Prostate gland (tissue), 2 donors: ENCODE results near the gene LIG1. TPM values are rescaled to one million over a fixed set of nuclear protein-coding genes. Genes with fewer than 3 reads are reported as not detected.

Experiments used
- DNase-seq: peaks from one replicate; pipeline ENCODE4 v3.0.0-alpha.2; 2019; ENCODE audit warnings: low spot score
- H3K27ac ChIP-seq, 2 donors: fragments of 200-600 bp; sonication (generic); 2 replicates each; pipeline ENCODE4 v1.5.1; 2017 to 2019
- H3K27me3 ChIP-seq: fragments of 200-600 bp; sonication (generic); replicated peaks from 2 replicates; pipeline ENCODE4 v1.5.1; 2019; ENCODE audit not compliant: insufficient read depth
- H3K36me3 ChIP-seq, 2 donors: fragments of 200-600 bp; sonication (generic); 1 replicate in 1 of 2; 2 replicates in 1 of 2; pipeline versions ENCODE4 v1.5.1 to v1.8.1; 2017 to 2019
- H3K4me1 ChIP-seq: fragments of 200-600 bp; sonication (generic); replicated peaks from 2 replicates; pipeline ENCODE4 v1.5.1; 2019
- H3K4me3 ChIP-seq, 2 donors: fragments of 200-600 bp; sonication (generic); 2 replicates each; pipeline ENCODE4 v1.5.1; 2017 to 2019
- H3K9me3 ChIP-seq: fragments of 200-600 bp; sonication (generic); 2 replicates; pipeline ENCODE4 v1.5.1; 2017
- CTCF ChIP-seq, 4 experiments: fragments of 200-600 bp in 2 of 4; fragments of 450-650 bp in 2 of 4; sonication (generic) in 2 of 4; IDR thresholded peaks; 1 replicate in 3 of 4; 2 replicates in 1 of 4; pipeline ENCODE4 v1.5.1; 2016 to 2019; ENCODE audit warnings: antibody characterized with exemption in 4 of 4, mild to moderate bottlenecking in 2 of 4, moderate library complexity in 2 of 4
- POLR2A ChIP-seq: fragments of 450-650 bp; IDR thresholded peaks from one replicate; pipeline ENCODE4 v1.6.1; 2016; ENCODE audit warnings: antibody characterized with exemption, mild to moderate bottlenecking
- POLR2AphosphoS5 ChIP-seq: sonication (generic); formaldehyde crosslinking; IDR thresholded peaks from one replicate; pipeline ENCODE4 v1.6.1; 2017; ENCODE audit warnings: antibody characterized with exemption
- WGBS: methylation state at CpG from one replicate; pipeline ENCODE4 v1.1.5; 2018; 5-methylcytosine and 5-hydroxymethylcytosine counted together
- intact Hi-C: fragments of 100-400 bp; cut with DNase I; formaldehyde crosslinking; loops from one replicate; pipeline ENCODE4 v1.14.2; 2022
- total RNA-seq, 2 donors: library from RNA; depleted of rRNA; stranded (reverse); fragments of >200 nt; gene quantifications; one replicate each; pipeline ENCODE4 v1.1.0, GENCODE V29; 2016

Gene LIG1
- total RNA-seq, 2 donors from 2014 or later = 30.6 to 58.7 TPM

GRCh38 chr19:48174445-48175030 is 4.4 kb upstream of the LIG1 start:
- H3K4me1 ChIP-seq = peaks cover 3% of the 10 kb centered on the region
- H3K4me3 ChIP-seq = no peak overlapping the region
- intact Hi-C loops = no loop called here
- no peak for DNase-seq
- H3K27me3 ChIP-seq = no peaks in the 10 kb centered on the region
- TF ChIP-seq CTCF (IDR thresholded peaks at IDR 0.05) = no peak
- no peak for TF ChIP-seq POLR2A
- no peak for TF ChIP-seq POLR2AphosphoS5
- H3K9me3 ChIP-seq = no peaks in the 10 kb centered on the region
- H3K36me3 ChIP-seq = no peaks in the 10 kb centered on the region
- WGBS = 82% methylated on average over 6 of the region's 6 CpGs
- no peak overlapping the region for H3K27ac ChIP-seq

- Histone ChIP-seq H3K27me3 (no peaks in the 10 kb centered on the region), H3K36me3 (no peaks in the 10 kb centered on the region), H3K9me3 (no peaks in the 10 kb centered on the region), H3K4me1 (peaks cover 3% of the 10 kb centered on the region), H3K27ac (no peak overlapping the region), H3K4me3 (no peak overlapping the region)
- intact Hi-C loops = no loop called here
- no peak for DNase-seq
- 85% methylated on average over 36 of the region's 37 CpGs for WGBS
- no peak for TF ChIP-seq CTCF (IDR thresholded peaks at IDR 0.05)
- no peak for TF ChIP-seq POLR2AphosphoS5
- no peak for TF ChIP-seq POLR2A
These were observed 1.6 kb upstream of the LIG1 start for GRCh38 chr19:48171710-48172109.

GRCh38 chr19:48170817-48171347 is 738 bp upstream of the LIG1 start:
- H3K4me1 ChIP-seq = peaks cover 3% of the 10 kb centered on the region
- H3K27me3 ChIP-seq = no peaks in the 10 kb centered on the region
- H3K9me3 ChIP-seq = no peaks in the 10 kb centered on the region
- H3K27ac ChIP-seq = peak overlapping the region; percentile 93 to 94
- intact Hi-C loops = no loop called here
- WGBS = 2% methylated on average over 21 of the region's 21 CpGs
- H3K36me3 ChIP-seq = no peaks in the 10 kb centered on the region
- peak overlapping the region; percentile 76 to 83 for H3K4me3 ChIP-seq
- no peak for DNase-seq
- no peak for TF ChIP-seq POLR2A
- TF ChIP-seq POLR2AphosphoS5 = no peak
- no peak for TF ChIP-seq CTCF (IDR thresholded peaks at IDR 0.05)

- H3K4me1 ChIP-seq = peaks cover 3% of the 10 kb centered on the region
- TF ChIP-seq POLR2AphosphoS5 (no peak), POLR2A (peak; percentile 21), CTCF (IDR thresholded peaks at IDR 0.05) (no peak)
These were observed 586 bp downstream of the LIG1 start for GRCh38 chr19:48169578-48169938.

GRCh38 chr19:48168689-48169088 is 1.5 kb downstream of the LIG1 start:
- no peak overlapping the region for H3K4me3 ChIP-seq
- no peaks in the 10 kb centered on the region for H3K36me3 ChIP-seq
- no peak for DNase-seq
- H3K9me3 ChIP-seq = no peaks in the 10 kb centered on the region
- TF ChIP-seq POLR2A = no peak
- no peak for TF ChIP-seq CTCF (IDR thresholded peaks at IDR 0.05)
- no peak for TF ChIP-seq POLR2AphosphoS5
- H3K27ac ChIP-seq = no peak overlapping the region
- intact Hi-C loops = no loop called here
- WGBS = 80% methylated on average over 5 of the region's 5 CpGs
- no peaks in the 10 kb centered on the region for H3K27me3 ChIP-seq
- peaks cover 3% of the 10 kb centered on the region for H3K4me1 ChIP-seq

More at GRCh38 chr19:48169578-48169938, 586 bp downstream of the LIG1 start:
- Histone ChIP-seq H3K9me3 (no peaks in the 10 kb centered on the region), H3K36me3 (no peaks in the 10 kb centered on the region), H3K27me3 (no peaks in the 10 kb centered on the region), H3K27ac (peak overlapping the region; percentile 93 to 94), H3K4me3 (peak overlapping the region; percentile 76 to 83)
- WGBS = 5% methylated on average over 15 of the region's 15 CpGs
- peak; percentile 81 for DNase-seq
- intact Hi-C loops = no loop called here
